Loucy (cell line): ENCODE results near the gene CCR6.

Experiments
- CTCF ChIP-seq: fragments of 200-600 bp; sonication (generic); conservative IDR thresholded peaks from 2 replicates; pipeline ENCODE4 v1.5.1; 2014; ENCODE audit warnings: mild to moderate bottlenecking, antibody characterized with exemption, low read length
- EZH2phosphoT487 ChIP-seq: fragments of 200-600 bp; IDR thresholded peaks from 2 replicates; pipeline ENCODE4 v1.6.1; 2018; ENCODE audit warnings: antibody characterized with exemption, mild to moderate bottlenecking, moderate library complexity, borderline replicate concordance

DNA sequence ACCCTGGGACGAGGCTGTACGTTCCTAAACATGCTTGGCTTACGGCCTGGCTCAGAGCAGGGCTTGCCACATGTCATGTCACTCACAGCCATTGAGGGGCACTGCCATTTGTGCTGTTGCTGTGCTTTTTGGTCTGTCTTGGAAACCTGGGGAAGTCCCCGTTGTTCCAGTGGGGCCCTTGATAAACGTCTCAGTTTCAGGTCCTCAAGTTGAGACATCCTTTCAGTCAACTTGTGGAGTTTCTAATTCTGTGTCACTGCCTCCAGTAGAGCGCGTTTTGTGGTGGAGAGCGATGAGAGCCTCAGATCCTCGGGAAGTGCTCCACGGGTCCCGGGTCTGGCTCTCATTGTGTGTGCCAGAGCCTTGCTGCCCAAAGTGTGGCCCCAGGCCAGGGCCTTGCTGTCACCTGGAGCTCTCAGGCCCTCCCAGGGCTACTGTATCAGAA lies 43.0 kb upstream of the CCR6 start:
- TF ChIP-seq CTCF, result no peak
- TF ChIP-seq EZH2phosphoT487, result no peak
